CD14-positive monocyte (primary cell): ENCODE results near the gene STAM2. TPM values are rescaled to one million over a fixed set of nuclear protein-coding genes. Genes with fewer than 3 reads are reported as not detected.

Experiments
- DNase-seq, 3 donors: peaks; one replicate each; pipeline ENCODE4 v3.0.0-alpha.2; 2011 to 2022
- H2AFZ ChIP-seq: 2 replicates; pipeline ENCODE4 v1.6.0; 2012; ENCODE audit warnings: mild to moderate bottlenecking, low read depth, low read length, inconsistent platforms; ENCODE audit not compliant: insufficient read depth, poor library complexity, severe bottlenecking
- H3K27ac ChIP-seq, 2 donors: 1 replicate in 1 of 2; 2 replicates in 1 of 2; pipeline ENCODE4 v1.5.1; 2012 to 2013; ENCODE audit warnings: low read length in 2 of 2, control low read depth in 1 of 2, inconsistent platforms in 1 of 2, low read depth in 1 of 2, mild to moderate bottlenecking in 1 of 2
- H3K27me3 ChIP-seq, 2 donors: one replicate each; pipeline versions ENCODE4 v1.6.0 to v1.6.1; 2011 to 2013; ENCODE audit warnings: low read length in 2 of 2; ENCODE audit not compliant: control insufficient read depth in 2 of 2, insufficient read depth in 2 of 2
- H3K36me3 ChIP-seq, 2 donors: replicated peaks in 1 of 2; 1 replicate in 1 of 2; 2 replicates in 1 of 2; pipeline versions ENCODE4 v1.5.1 to v1.6.1; 2012 to 2013; ENCODE audit warnings: low read length in 2 of 2, control low read depth in 1 of 2, inconsistent platforms in 1 of 2, mild to moderate bottlenecking in 1 of 2; ENCODE audit not compliant: insufficient read depth in 2 of 2, control insufficient read depth in 1 of 2
- H3K4me1 ChIP-seq, 2 donors: 1 replicate in 1 of 2; 2 replicates in 1 of 2; pipeline versions ENCODE4 v1.5.1 to v1.6.1; 2012 to 2013; ENCODE audit warnings: low read length in 2 of 2, control low read depth in 1 of 2, inconsistent platforms in 1 of 2, mild to moderate bottlenecking in 1 of 2, moderate library complexity in 1 of 2; ENCODE audit not compliant: insufficient read depth in 2 of 2, control insufficient read depth in 1 of 2
- H3K4me2 ChIP-seq: replicated peaks from 2 replicates; pipeline ENCODE3; 2012; ENCODE audit warnings: low read length, moderate library complexity, mild to moderate bottlenecking; ENCODE audit not compliant: poor library complexity, severe bottlenecking; ENCODE audit errors: extremely low read depth
- H3K4me3 ChIP-seq, 3 experiments: fragments of 200-600 bp in 1 of 3; sonication (generic) in 1 of 3; replicated peaks in 1 of 3; 1 replicate in 2 of 3; 2 replicates in 1 of 3; pipeline ENCODE4 v1.5.1; 2011 to 2013; ENCODE audit warnings: low read length in 3 of 3, mild to moderate bottlenecking in 3 of 3, control low read depth in 2 of 3, low read depth in 2 of 3, inconsistent platforms in 1 of 3, moderate library complexity in 1 of 3
- H3K79me2 ChIP-seq: 2 replicates; pipeline ENCODE4 v1.6.0; 2012; ENCODE audit warnings: mild to moderate bottlenecking, control low read depth, inconsistent platforms, low read length, moderate library complexity; ENCODE audit not compliant: insufficient read depth
- H3K9ac ChIP-seq: 2 replicates; pipeline ENCODE4 v1.6.0; 2017; ENCODE audit warnings: low read length, mild to moderate bottlenecking; ENCODE audit not compliant: insufficient read depth, poor library complexity, severe bottlenecking
- H3K9me3 ChIP-seq, 2 donors: replicated peaks in 1 of 2; 1 replicate in 1 of 2; 2 replicates in 1 of 2; pipeline versions ENCODE4 v1.5.1 to v1.6.1; 2012 to 2013; ENCODE audit warnings: low read length in 2 of 2, control low read depth in 1 of 2; ENCODE audit not compliant: control insufficient read depth in 1 of 2, insufficient read depth in 1 of 2
- H4K20me1 ChIP-seq: 2 replicates; pipeline ENCODE4 v1.6.0; 2012; ENCODE audit warnings: mild to moderate bottlenecking, low read length, control low read depth, moderate library complexity; ENCODE audit not compliant: insufficient read depth
- H3K27ac Mint-ChIP-seq, 7 donors: one replicate each; pipeline ENCODE4 v1.8.0; 2020; ENCODE audit warnings: mild to moderate bottlenecking in 7 of 7, mixed read lengths in 7 of 7, moderate library complexity in 6 of 7, inconsistent platforms in 2 of 7
- H3K27me3 Mint-ChIP-seq, 3 donors: one replicate each; pipeline ENCODE4 v1.8.0; 2021 to 2022; ENCODE audit warnings: low read depth in 3 of 3, mild to moderate bottlenecking in 3 of 3, mixed read lengths in 3 of 3, moderate library complexity in 3 of 3, inconsistent platforms in 1 of 3
- H3K36me3 Mint-ChIP-seq, 2 donors: one replicate each; pipeline ENCODE4 v1.8.0; 2020; ENCODE audit warnings: mixed read lengths in 2 of 2, inconsistent platforms in 1 of 2, mild to moderate bottlenecking in 1 of 2
- H3K4me1 Mint-ChIP-seq: one replicate; pipeline ENCODE4 v1.8.0; 2020; ENCODE audit warnings: mild to moderate bottlenecking, mixed read lengths
- H3K4me3 Mint-ChIP-seq, 2 donors: one replicate each; pipeline ENCODE4 v1.8.0; 2020; ENCODE audit warnings: mild to moderate bottlenecking in 2 of 2, mixed read lengths in 2 of 2, moderate library complexity in 1 of 2
- H3K9me3 Mint-ChIP-seq, 7 donors: one replicate each; pipeline ENCODE4 v1.8.0; 2020 to 2022; ENCODE audit warnings: mixed read lengths in 7 of 7, mild to moderate bottlenecking in 6 of 7, moderate library complexity in 6 of 7, inconsistent platforms in 2 of 7
- WGBS: methylation state at CpG from one replicate; pipeline ENCODE4 v1.1.5; 2013; ENCODE audit warnings: missing lambda C conversion rate; ENCODE audit not compliant: insufficient coverage; 5-methylcytosine and 5-hydroxymethylcytosine counted together
- intact Hi-C, 2 donors: fragments of 100-400 bp; cut with micrococcal nuclease; formaldehyde crosslinking; loops; one replicate each; pipeline versions ENCODE4 v1.15.0 to v1.15.1; 2023
- polyA plus RNA-seq, 3 donors: library from polyadenylated mRNA; depleted of rRNA in 1 of 3; unstranded in 2 of 3; stranded (reverse) in 1 of 3; fragments of 300-500 nt in 2 of 3; fragments of >200 nt in 1 of 3; fragmentation: Illumina TruSeq in 2 of 3; gene quantifications; 1 replicate in 2 of 3; 2 replicates in 1 of 3; pipeline ENCODE4 v1.2.3, GENCODE V29; 2012 to 2021
- TF ChIP-seq, protein P1 (sequence below): fragments of 200-600 bp; IDR thresholded peaks from one replicate; pipeline ENCODE4 v1.8.0; 2022; ENCODE audit warnings: antibody characterized with exemption, mild to moderate bottlenecking

Gene STAM2
- polyA plus RNA-seq, 3 donors = 6.9 to 12.6 (median 8.2) TPM

DNA sequence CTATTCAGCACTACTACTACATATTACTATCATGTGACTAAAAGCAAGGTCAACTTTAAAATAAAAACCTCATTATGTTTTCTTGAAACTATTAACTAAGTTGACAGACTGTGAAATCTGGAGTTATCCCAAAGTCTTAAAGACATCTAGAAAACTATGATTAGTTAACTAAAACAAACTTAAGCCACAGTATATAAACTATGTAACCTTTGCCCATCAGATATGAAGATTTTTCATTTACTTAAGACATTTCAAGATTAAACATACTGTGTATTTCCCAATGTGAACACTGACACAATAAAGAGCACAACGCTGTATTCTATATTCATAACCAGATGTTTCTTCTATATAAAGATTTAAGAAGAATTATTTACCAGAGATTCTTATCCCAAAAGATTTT lies 43.3 kb downstream of the STAM2 start:
- no peaks in the 10 kb centered on the region for H3K9me3 ChIP-seq
- no peak overlapping the region for H3K4me2 ChIP-seq
- Mint-ChIP-seq H3K4me1 (peaks cover 2% of the 10 kb centered on the region), H3K36me3 (peaks cover 48 to 62% of the 10 kb centered on the region in 2 donors), H3K27ac (no peak overlapping the region), H3K27me3 (no peaks in the 10 kb centered on the region), H3K9me3 (no peaks in the 10 kb centered on the region), H3K4me3 (no peak overlapping the region)
- no peak overlapping the region for H2AFZ ChIP-seq
- TF ChIP-seq, protein P1, sequence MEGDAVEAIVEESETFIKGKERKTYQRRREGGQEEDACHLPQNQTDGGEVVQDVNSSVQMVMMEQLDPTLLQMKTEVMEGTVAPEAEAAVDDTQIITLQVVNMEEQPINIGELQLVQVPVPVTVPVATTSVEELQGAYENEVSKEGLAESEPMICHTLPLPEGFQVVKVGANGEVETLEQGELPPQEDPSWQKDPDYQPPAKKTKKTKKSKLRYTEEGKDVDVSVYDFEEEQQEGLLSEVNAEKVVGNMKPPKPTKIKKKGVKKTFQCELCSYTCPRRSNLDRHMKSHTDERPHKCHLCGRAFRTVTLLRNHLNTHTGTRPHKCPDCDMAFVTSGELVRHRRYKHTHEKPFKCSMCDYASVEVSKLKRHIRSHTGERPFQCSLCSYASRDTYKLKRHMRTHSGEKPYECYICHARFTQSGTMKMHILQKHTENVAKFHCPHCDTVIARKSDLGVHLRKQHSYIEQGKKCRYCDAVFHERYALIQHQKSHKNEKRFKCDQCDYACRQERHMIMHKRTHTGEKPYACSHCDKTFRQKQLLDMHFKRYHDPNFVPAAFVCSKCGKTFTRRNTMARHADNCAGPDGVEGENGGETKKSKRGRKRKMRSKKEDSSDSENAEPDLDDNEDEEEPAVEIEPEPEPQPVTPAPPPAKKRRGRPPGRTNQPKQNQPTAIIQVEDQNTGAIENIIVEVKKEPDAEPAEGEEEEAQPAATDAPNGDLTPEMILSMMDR = no peak
- H3K4me1 ChIP-seq = no peaks in the 10 kb centered on the region
- H3K79me2 ChIP-seq = no peaks in the 10 kb centered on the region
- no CpG with 5 or more reads among the region's 1 CpG for WGBS
- H3K4me3 ChIP-seq = no peak overlapping the region
- peaks cover 37 to 67% of the 10 kb centered on the region in 2 donors for H3K36me3 ChIP-seq
- H3K27ac ChIP-seq = no peak overlapping the region
- no peaks in the 10 kb centered on the region for H4K20me1 ChIP-seq
- no peak for DNase-seq
- intact Hi-C loops = no loop called here
- no peak overlapping the region for H3K9ac ChIP-seq
- H3K27me3 ChIP-seq = no peaks in the 10 kb centered on the region

DNA sequence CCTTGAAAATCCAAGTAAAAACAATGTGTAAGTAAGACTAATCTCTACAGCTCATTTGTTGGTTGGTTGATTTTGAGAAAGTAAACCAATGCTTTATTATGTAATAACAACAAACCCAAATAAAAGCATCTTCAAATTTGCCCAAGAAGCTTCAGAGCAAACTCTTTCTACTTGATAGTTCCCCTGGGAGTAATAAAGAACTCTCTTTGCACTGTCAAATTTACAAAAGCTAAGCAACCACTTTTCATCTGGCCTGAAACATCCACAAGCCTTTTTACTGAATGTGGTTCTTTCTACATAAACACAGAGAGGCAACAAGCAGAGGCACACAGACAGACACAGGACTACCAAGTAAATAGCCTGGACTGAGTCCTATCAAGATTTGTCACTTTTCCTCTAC lies 47.9 kb downstream of the STAM2 start:
- Histone ChIP-seq H3K9ac (no peak overlapping the region), H3K4me2 (no peak overlapping the region), H3K79me2 (no peaks in the 10 kb centered on the region), H3K27me3 (no peaks in the 10 kb centered on the region), H3K27ac (no peak overlapping the region), H3K4me1 (no peaks in the 10 kb centered on the region), H3K4me3 (no peak overlapping the region), H3K36me3 (peaks cover 57 to 87% of the 10 kb centered on the region in 2 donors), H3K9me3 (no peaks in the 10 kb centered on the region), H4K20me1 (no peaks in the 10 kb centered on the region), H2AFZ (no peak overlapping the region)
- Mint-ChIP-seq H3K36me3 (peaks cover 55 to 69% of the 10 kb centered on the region in 2 donors), H3K9me3 (no peaks in the 10 kb centered on the region), H3K27ac (no peak overlapping the region), H3K4me3 (no peak overlapping the region), H3K27me3 (peaks cover 0 to 1% (median 0%) of the 10 kb centered on the region in 3 donors), H3K4me1 (no peaks in the 10 kb centered on the region)
- TF ChIP-seq, protein P1 = no peak
- intact Hi-C loops = no loop called here
- DNase-seq = no peak
